HepG2 (cell line): Measurements from ENCODE around the gene RNF14. TPM values are rescaled to one million over a fixed set of nuclear protein-coding genes. Genes with fewer than 3 reads are reported as not detected.

Experiments used
- DR1 ChIP-seq: sonication (generic); formaldehyde crosslinking; IDR thresholded peaks from 2 replicates; pipeline ENCODE4 v1.8.0; 2021; ENCODE audit warnings: mild to moderate bottlenecking, missing genetic modification reagents, inconsistent platforms
- E2F5 ChIP-seq: sonication (generic); formaldehyde crosslinking; conservative IDR thresholded peaks from 2 replicates; pipeline ENCODE4 v1.4.0; 2020; ENCODE audit warnings: missing genetic modification reagents
- HCFC1 ChIP-seq: fragments of 150-350 bp; IDR thresholded peaks from 2 replicates; pipeline ENCODE4 v1.6.1; 2014; ENCODE audit warnings: low read depth, low read length
- KAT2B ChIP-seq: fragments of 150-350 bp; IDR thresholded peaks from 2 replicates; pipeline ENCODE4 v1.6.1; 2014; ENCODE audit warnings: low read depth, low read length, borderline replicate concordance
- LBX2 ChIP-seq: sonication (generic); formaldehyde crosslinking; IDR thresholded peaks from 2 replicates; pipeline ENCODE4 v1.5.0; 2020; ENCODE audit warnings: missing genetic modification reagents, mild to moderate bottlenecking, borderline replicate concordance
- RFX1 ChIP-seq: fragments of 450-650 bp; IDR thresholded peaks from 2 replicates; pipeline ENCODE4 v1.6.1; 2017
- SIX1 ChIP-seq: sonication (generic); formaldehyde crosslinking; IDR thresholded peaks from 2 replicates; pipeline ENCODE4 v1.4.0; 2020; ENCODE audit warnings: missing genetic modification reagents, borderline replicate concordance
- SNAPC4 ChIP-seq: sonication (generic); formaldehyde crosslinking; IDR thresholded peaks from 2 replicates; pipeline ENCODE4 v1.4.0; 2020; ENCODE audit warnings: mild to moderate bottlenecking, missing genetic modification reagents
- ZBTB4 ChIP-seq: sonication (generic); formaldehyde crosslinking; IDR thresholded peaks from 2 replicates; pipeline ENCODE4 v1.4.0; 2020; ENCODE audit warnings: missing genetic modification reagents, mild to moderate bottlenecking, borderline replicate concordance
- ZNF10 ChIP-seq: sonication (generic); formaldehyde crosslinking; IDR thresholded peaks from 2 replicates; pipeline ENCODE4 v1.4.0; 2020; ENCODE audit warnings: mild to moderate bottlenecking, low read depth, missing genetic modification reagents, borderline replicate concordance
- ZNF616 ChIP-seq: sonication (generic); formaldehyde crosslinking; IDR thresholded peaks from 2 replicates; pipeline ENCODE4 v1.5.0; 2020; ENCODE audit warnings: low read depth, mild to moderate bottlenecking, missing genetic modification reagents
- polyA plus RNA-seq, 8 experiments: library from polyadenylated mRNA; depleted of rRNA in 3 of 8; stranded (reverse) in 7 of 8; unstranded in 1 of 8; fragments of >200 nt; fragmentation: Illumina TruSeq in 4 of 8; extraction: Trizol in 4 of 8; gene quantifications; 2 replicates each; pipeline versions ENCODE4 v1.2.1 to v1.2.3, GENCODE V29; 2011 to 2016; ENCODE audit warnings: low read depth in 4 of 8, missing spikeins in 1 of 8, mixed read lengths in 1 of 8; ENCODE audit not compliant: insufficient read depth in 1 of 8
- total RNA-seq, 5 experiments: library from RNA; depleted of rRNA; stranded (reverse); fragments of >200 nt; fragmentation: Illumina TruSeq; extraction: Trizol; gene quantifications; 2 replicates each; pipeline ENCODE4 v1.2.3, GENCODE V29; 2016; ENCODE audit warnings: low read depth in 1 of 5
- TF ChIP-seq, protein P1 (sequence below): sonication (generic); formaldehyde crosslinking; IDR thresholded peaks from 2 replicates; pipeline ENCODE4 v1.4.0; 2020; ENCODE audit warnings: missing genetic modification reagents

The RNF14 gene
- total and polyA plus RNA-seq, 2 of the 13 experiments (the other 11 are each of a cell fraction or from before 2014, with no cell fraction given), result 11.3 to 28.1 TPM

DNA sequence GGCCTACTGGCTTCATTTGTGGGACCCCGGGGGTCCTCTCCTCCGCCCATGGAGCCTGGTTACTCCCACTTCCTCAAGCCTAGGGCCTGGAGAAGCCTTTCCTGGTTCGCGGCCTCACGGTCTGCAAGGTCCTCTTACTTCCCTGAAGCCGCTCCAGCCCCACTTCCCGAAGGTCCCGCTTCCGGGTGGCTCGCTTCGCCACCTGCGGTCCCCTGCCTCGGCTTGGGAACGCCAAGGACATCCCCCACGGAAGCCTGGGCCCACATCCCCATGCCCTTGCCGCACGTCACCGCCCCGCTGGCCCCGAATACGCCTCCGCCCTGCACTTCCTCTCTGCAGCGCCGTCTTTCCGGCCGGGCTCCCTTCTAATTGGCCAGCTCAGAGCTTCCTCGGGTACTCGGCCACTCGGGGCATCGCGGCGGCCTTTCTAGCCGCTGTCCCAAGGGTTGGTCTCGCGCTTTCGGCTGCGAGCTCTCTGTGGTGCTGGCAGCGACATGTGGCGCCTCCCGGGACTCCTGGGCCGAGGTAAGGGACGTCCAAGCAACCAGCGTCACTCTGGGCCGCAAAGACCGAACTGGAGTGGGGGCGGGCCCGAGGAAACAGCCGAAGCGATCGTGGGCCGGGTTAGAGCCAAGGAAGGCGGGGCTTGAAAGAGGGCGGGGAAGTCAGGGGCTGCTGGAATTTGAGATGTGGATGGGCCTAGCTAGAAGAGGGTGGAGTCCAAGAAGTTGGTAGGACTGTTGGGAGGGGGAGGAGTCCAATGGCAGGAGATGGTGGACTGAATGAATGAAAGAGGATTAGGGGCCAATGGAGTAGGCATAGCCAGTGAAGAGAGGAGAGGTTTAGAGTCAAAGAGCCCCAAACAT lies 45.2 kb upstream of the RNF14 start, which contains the start of gene DELE1 (continued):
- TF ChIP-seq, protein P1, sequence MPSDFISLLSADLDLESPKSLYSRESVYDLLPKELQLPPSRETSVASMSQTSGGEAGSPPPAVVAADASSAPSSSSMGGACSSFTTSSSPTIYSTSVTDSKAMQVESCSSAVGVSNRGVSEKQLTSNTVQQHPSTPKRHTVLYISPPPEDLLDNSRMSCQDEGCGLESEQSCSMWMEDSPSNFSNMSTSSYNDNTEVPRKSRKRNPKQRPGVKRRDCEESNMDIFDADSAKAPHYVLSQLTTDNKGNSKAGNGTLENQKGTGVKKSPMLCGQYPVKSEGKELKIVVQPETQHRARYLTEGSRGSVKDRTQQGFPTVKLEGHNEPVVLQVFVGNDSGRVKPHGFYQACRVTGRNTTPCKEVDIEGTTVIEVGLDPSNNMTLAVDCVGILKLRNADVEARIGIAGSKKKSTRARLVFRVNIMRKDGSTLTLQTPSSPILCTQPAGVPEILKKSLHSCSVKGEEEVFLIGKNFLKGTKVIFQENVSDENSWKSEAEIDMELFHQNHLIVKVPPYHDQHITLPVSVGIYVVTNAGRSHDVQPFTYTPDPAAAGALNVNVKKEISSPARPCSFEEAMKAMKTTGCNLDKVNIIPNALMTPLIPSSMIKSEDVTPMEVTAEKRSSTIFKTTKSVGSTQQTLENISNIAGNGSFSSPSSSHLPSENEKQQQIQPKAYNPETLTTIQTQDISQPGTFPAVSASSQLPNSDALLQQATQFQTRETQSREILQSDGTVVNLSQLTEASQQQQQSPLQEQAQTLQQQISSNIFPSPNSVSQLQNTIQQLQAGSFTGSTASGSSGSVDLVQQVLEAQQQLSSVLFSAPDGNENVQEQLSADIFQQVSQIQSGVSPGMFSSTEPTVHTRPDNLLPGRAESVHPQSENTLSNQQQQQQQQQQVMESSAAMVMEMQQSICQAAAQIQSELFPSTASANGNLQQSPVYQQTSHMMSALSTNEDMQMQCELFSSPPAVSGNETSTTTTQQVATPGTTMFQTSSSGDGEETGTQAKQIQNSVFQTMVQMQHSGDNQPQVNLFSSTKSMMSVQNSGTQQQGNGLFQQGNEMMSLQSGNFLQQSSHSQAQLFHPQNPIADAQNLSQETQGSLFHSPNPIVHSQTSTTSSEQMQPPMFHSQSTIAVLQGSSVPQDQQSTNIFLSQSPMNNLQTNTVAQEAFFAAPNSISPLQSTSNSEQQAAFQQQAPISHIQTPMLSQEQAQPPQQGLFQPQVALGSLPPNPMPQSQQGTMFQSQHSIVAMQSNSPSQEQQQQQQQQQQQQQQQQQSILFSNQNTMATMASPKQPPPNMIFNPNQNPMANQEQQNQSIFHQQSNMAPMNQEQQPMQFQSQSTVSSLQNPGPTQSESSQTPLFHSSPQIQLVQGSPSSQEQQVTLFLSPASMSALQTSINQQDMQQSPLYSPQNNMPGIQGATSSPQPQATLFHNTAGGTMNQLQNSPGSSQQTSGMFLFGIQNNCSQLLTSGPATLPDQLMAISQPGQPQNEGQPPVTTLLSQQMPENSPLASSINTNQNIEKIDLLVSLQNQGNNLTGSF (CRISPR knock-in tag), result no peak
- TF ChIP-seq ZNF616 (no peak), KAT2B (no peak), SNAPC4 (peak; percentile 89), HCFC1 (peak; percentile 9; the same call in 1 of the 2 replicates), ZNF10 (CRISPR knock-in tag) (no peak), RFX1 (no peak), LBX2 (CRISPR knock-in tag) (peak; percentile 14; the same call in 1 of the 2 replicates), ZBTB4 (CRISPR knock-in tag) (peak; percentile 74; the same call in 1 of the 2 replicates), SIX1 (CRISPR knock-in tag) (peak; percentile 48; the same call in 1 of the 2 replicates), E2F5 (CRISPR knock-in tag) (no peak), DR1 (CRISPR knock-in tag) (peak; percentile 88)
